Neuronal stem cell (in vitro differentiated cells): ENCODE results near the gene LPP.

ENCODE experiments used
- DNase-seq: peaks from one replicate; pipeline ENCODE4 v3.0.0-alpha.2; 2013; ENCODE audit warnings: low spot score
- H2AFZ ChIP-seq: one replicate; pipeline ENCODE4 v1.6.1; 2013; ENCODE audit warnings: mild to moderate bottlenecking, low read length, inconsistent platforms
- H2AK5ac ChIP-seq: 2 replicates; pipeline ENCODE4 v1.6.1; 2013; ENCODE audit warnings: low read depth, mild to moderate bottlenecking, inconsistent platforms, low read length, moderate library complexity, mixed read lengths
- H2BK120ac ChIP-seq: 2 replicates; pipeline ENCODE4 v1.6.1; 2013; ENCODE audit warnings: low read depth, mild to moderate bottlenecking, inconsistent platforms, low read length, moderate library complexity, mixed read lengths
- H2BK12ac ChIP-seq: one replicate; pipeline ENCODE4 v1.6.1; 2013; ENCODE audit warnings: low read length, inconsistent platforms
- H2BK15ac ChIP-seq: 2 replicates; pipeline ENCODE4 v1.6.1; 2013; ENCODE audit warnings: mild to moderate bottlenecking, low read length, inconsistent platforms, mixed read lengths
- H2BK5ac ChIP-seq: one replicate; pipeline ENCODE4 v1.6.1; 2013; ENCODE audit warnings: inconsistent platforms, mild to moderate bottlenecking, low read length, moderate library complexity
- H3K14ac ChIP-seq: one replicate; pipeline ENCODE4 v1.6.1; 2013; ENCODE audit warnings: low read length, inconsistent platforms
- H3K18ac ChIP-seq: 2 replicates; pipeline ENCODE4 v1.6.1; 2013; ENCODE audit warnings: low read length, inconsistent platforms
- H3K23ac ChIP-seq: 2 replicates; pipeline ENCODE4 v1.6.1; 2013; ENCODE audit warnings: low read depth, mild to moderate bottlenecking, mixed read lengths, low read length, inconsistent platforms; ENCODE audit not compliant: poor library complexity
- H3K27ac ChIP-seq: replicated peaks from 3 replicates; pipeline ENCODE4 v1.5.1; 2013; ENCODE audit warnings: low read length, inconsistent platforms
- H3K27me3 ChIP-seq, 3 experiments: 2 replicates each; pipeline ENCODE4 v1.6.1; 2013; ENCODE audit warnings: low read length in 3 of 3, mild to moderate bottlenecking in 2 of 3, inconsistent platforms in 1 of 3, low read depth in 1 of 3, mixed read lengths in 1 of 3, moderate library complexity in 1 of 3; ENCODE audit not compliant: control insufficient read depth in 3 of 3, insufficient read depth in 3 of 3
- H3K36me3 ChIP-seq, 2 donors: replicated peaks in 1 of 2; 2 replicates each; pipeline ENCODE4 v1.6.1; 2013; ENCODE audit warnings: low read length in 2 of 2; ENCODE audit not compliant: control insufficient read depth in 2 of 2, insufficient read depth in 2 of 2
- H3K4ac ChIP-seq: 2 replicates; pipeline ENCODE4 v1.6.1; 2013; ENCODE audit warnings: inconsistent platforms, mild to moderate bottlenecking, low read length, moderate library complexity
- H3K4me1 ChIP-seq, 2 donors: 1 replicate in 1 of 2; 2 replicates in 1 of 2; pipeline ENCODE4 v1.6.1; 2013; ENCODE audit warnings: low read length in 2 of 2, low read depth in 1 of 2; ENCODE audit not compliant: control insufficient read depth in 2 of 2, insufficient read depth in 1 of 2
- H3K4me2 ChIP-seq: one replicate; pipeline ENCODE4 v1.6.1; 2013; ENCODE audit warnings: mild to moderate bottlenecking, low read length, inconsistent platforms; ENCODE audit not compliant: insufficient read depth, poor library complexity, severe bottlenecking
- H3K4me3 ChIP-seq, 2 donors: 2 replicates each; pipeline ENCODE4 v1.5.1; 2013; ENCODE audit warnings: low read length in 2 of 2, mild to moderate bottlenecking in 2 of 2, inconsistent platforms in 1 of 2, moderate library complexity in 1 of 2
- H3K79me1 ChIP-seq: one replicate; pipeline ENCODE4 v1.6.1; 2013; ENCODE audit warnings: low read depth, mild to moderate bottlenecking, inconsistent platforms, low read length, moderate library complexity
- H3K9ac ChIP-seq: one replicate; pipeline ENCODE4 v1.6.1; 2013; ENCODE audit warnings: mild to moderate bottlenecking, low read depth, low read length, inconsistent platforms; ENCODE audit not compliant: poor library complexity
- H3K9me3 ChIP-seq, 2 donors: replicated peaks in 1 of 2; 2 replicates each; pipeline versions ENCODE3 to v1.6.1; 2013; ENCODE audit warnings: low read length in 2 of 2, mild to moderate bottlenecking in 2 of 2, inconsistent platforms in 1 of 2, low read depth in 1 of 2, mixed read lengths in 1 of 2, moderate library complexity in 1 of 2; ENCODE audit not compliant: control insufficient read depth in 2 of 2, insufficient read depth in 1 of 2
- H4K8ac ChIP-seq: one replicate; pipeline ENCODE4 v1.6.1; 2013; ENCODE audit warnings: low read depth, mild to moderate bottlenecking, inconsistent platforms, low read length, moderate library complexity
- H4K91ac ChIP-seq: one replicate; pipeline ENCODE4 v1.6.1; 2013; ENCODE audit warnings: low read length, low read depth, mild to moderate bottlenecking, inconsistent platforms; ENCODE audit not compliant: poor library complexity
- WGBS, 2 donors: extraction: QIAGEN DNeasy Blood & Tissue Kit; methylation state at CpG; one replicate each; pipeline ENCODE4 v1.1.7; 2013; ENCODE audit warnings: missing lambda C conversion rate in 2 of 2, mixed read lengths in 1 of 2; ENCODE audit not compliant: insufficient read length in 2 of 2, insufficient replicate concordance in 1 of 2; ENCODE audit errors: extremely low coverage in 2 of 2; 5-methylcytosine and 5-hydroxymethylcytosine counted together

LPP gene

DNA sequence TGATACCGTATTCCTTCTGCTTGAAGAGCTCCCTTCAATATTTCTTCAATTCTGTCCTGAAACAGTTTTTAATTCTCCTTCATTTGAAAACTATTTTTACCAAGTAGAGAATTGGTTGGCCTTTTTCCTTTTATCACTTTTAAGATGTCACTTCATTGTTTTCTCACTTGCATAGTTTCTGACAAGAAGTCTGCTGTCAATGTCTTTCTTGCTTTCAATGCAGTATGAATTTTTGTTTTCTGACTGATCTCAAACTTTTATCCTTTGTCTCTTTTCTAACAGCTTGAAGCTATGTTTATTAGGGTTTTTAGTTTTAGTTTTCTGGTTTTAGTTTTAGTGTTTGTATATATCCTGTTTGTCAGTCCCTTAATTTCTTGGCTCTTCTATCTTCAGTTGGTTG, 653.0 kb downstream of the LPP start:
- Histone ChIP-seq H3K79me1 (no peaks in the 10 kb centered on the region), H3K9ac (no peak overlapping the region), H3K27ac (no peak overlapping the region), H2BK12ac (no peak overlapping the region), H3K14ac (no peak overlapping the region), H3K4ac (no peak overlapping the region), H3K4me1 (no peaks in the 10 kb centered on the region), H3K9me3 (peaks cover 4 to 12% of the 10 kb centered on the region in 2 donors), H3K27me3 (no peaks in the 10 kb centered on the region), H4K8ac (no peak overlapping the region), H3K4me3 (no peak overlapping the region), H4K91ac (no peak overlapping the region), H2AK5ac (no peak overlapping the region), H3K23ac (no peak overlapping the region), H3K36me3 (no peaks in the 10 kb centered on the region), H3K4me2 (no peak overlapping the region), H3K18ac (no peak overlapping the region), H2BK15ac (no peak overlapping the region), H2AFZ (no peak overlapping the region), H2BK5ac (no peak overlapping the region), H2BK120ac (no peak overlapping the region)
- DNase-seq: no peak
- WGBS, 2 donors: no CpG with 5 or more reads among the region's 1 CpG

DNA sequence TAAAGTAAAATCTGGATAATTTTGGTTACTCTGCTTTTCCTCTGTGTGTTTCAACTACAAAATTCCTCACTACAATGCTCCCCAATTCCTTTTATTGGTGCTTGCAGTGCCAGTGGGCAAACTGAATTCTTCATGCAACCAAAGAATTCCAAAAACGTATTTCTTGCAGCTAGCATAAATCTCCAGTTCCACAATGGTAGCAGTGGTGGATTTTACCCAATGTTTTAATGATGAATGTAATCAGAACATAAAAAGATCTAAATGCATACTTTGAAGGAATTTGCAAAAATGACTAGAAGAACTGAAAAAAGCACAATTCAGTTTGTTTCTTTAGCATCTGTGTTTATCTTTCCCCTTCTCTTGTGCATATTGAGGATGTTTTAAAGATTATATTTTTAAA, 658.2 kb downstream of the LPP start:
- Histone ChIP-seq H3K27me3 (no peaks in the 10 kb centered on the region), H3K79me1 (no peaks in the 10 kb centered on the region), H3K4me3 (no peak overlapping the region), H3K9me3 (peaks cover 4 to 5% of the 10 kb centered on the region in 2 donors), H3K4me2 (no peak overlapping the region), H2AFZ (no peak overlapping the region), H3K4ac (no peak overlapping the region), H2BK12ac (no peak overlapping the region), H3K18ac (no peak overlapping the region), H4K91ac (no peak overlapping the region), H3K14ac (no peak overlapping the region), H3K4me1 (peaks cover 0 to 2% of the 10 kb centered on the region in 2 donors), H3K27ac (no peak overlapping the region), H2BK15ac (no peak overlapping the region), H2AK5ac (no peak overlapping the region), H3K9ac (no peak overlapping the region), H2BK120ac (no peak overlapping the region), H2BK5ac (no peak overlapping the region), H4K8ac (no peak overlapping the region), H3K23ac (no peak overlapping the region), H3K36me3 (no peaks in the 10 kb centered on the region)
- no CpG with 5 or more reads among the region's 1 CpG for WGBS, 2 donors
- DNase-seq: no peak

DNA sequence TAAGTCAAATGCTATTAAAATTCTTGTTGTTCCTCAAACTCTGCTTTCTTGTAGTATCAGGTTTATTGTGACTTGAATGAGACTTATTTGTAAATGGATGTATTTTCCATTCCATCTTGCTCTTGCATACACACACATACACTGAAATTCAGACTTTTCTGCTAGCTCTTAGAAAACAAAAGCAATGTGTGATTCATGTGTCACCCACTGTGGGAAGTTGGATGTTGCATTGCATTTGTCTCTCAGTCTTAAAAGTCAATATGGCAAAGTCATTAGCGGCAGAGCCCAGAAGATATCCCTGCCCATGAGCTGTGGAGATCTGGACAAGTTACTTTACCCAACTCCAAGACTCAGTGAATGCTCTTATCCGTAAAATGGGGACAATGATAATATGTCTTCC, 660.6 kb downstream of the LPP start:
- H2BK12ac ChIP-seq: no peak overlapping the region
- H2BK5ac ChIP-seq: no peak overlapping the region
- no peak overlapping the region for H3K23ac ChIP-seq
- no peak overlapping the region for H4K91ac ChIP-seq
- no peaks in the 10 kb centered on the region for H3K9me3 ChIP-seq
- H2AFZ ChIP-seq: no peak overlapping the region
- H3K36me3 ChIP-seq: no peaks in the 10 kb centered on the region
- H3K4ac ChIP-seq: no peak overlapping the region
- no peak overlapping the region for H3K4me2 ChIP-seq
- no peak overlapping the region for H3K9ac ChIP-seq
- no peak overlapping the region for H3K14ac ChIP-seq
- H3K27me3 ChIP-seq: no peaks in the 10 kb centered on the region
- no peak overlapping the region for H2BK15ac ChIP-seq
- DNase-seq: no peak
- H2BK120ac ChIP-seq: no peak overlapping the region
- WGBS, 2 donors: no CpG with 5 or more reads among the region's 2 CpGs
- no peak overlapping the region for H3K27ac ChIP-seq
- no peak overlapping the region for H4K8ac ChIP-seq
- H3K18ac ChIP-seq: no peak overlapping the region
- no peak overlapping the region for H2AK5ac ChIP-seq
- no peaks in the 10 kb centered on the region for H3K79me1 ChIP-seq
- H3K4me1 ChIP-seq: peaks cover 0 to 2% of the 10 kb centered on the region in 2 donors
- H3K4me3 ChIP-seq: no peak overlapping the region

DNA sequence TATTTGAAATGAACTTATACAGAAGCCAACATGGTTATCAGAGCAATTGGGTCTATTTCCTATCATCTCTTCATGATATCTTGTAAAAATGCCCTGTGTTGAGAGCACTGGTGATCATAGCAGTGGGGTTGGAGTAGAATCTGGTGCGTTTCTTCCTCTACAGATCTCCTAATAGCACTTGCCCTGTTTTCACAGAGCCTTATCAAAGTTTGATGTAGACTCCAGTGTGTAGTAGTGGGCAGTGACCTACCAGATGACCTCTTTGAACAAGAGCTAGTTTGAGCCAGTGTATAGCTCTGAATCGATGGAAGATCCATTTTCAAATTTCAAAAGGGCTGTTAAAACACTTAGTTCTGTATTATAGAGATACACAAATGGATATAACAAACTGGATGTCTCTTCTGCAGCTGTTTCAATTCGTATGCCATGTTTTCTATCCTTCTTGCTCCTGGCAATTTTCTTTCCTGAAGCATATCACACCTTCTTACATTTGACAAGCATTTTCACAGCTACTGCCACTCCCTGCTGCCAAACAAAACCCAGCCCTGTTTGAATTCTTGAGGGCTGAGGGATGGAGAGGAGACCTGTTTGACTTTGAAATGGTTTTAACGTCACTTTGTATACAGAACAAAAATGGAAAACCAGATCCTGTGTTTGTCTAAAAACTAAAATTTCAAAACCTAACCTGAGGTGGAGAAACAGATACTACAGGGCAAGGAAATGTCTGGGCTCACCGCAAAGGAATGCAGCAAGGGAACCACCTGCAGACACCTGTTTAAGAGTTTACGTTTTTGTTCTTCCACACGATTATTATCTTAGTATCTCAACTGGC, 663.4 kb downstream of the LPP start:
- Histone ChIP-seq H3K79me1 (no peaks in the 10 kb centered on the region), H3K9me3 (no peaks in the 10 kb centered on the region), H3K18ac (no peak overlapping the region), H2BK12ac (no peak overlapping the region), H3K9ac (no peak overlapping the region), H3K36me3 (no peaks in the 10 kb centered on the region), H4K8ac (no peak overlapping the region), H2BK15ac (no peak overlapping the region), H2AK5ac (no peak overlapping the region), H3K27me3 (no peaks in the 10 kb centered on the region), H3K4ac (no peak overlapping the region), H3K4me1 (peaks cover 0 to 2% of the 10 kb centered on the region in 2 donors), H4K91ac (no peak overlapping the region), H3K4me2 (no peak overlapping the region), H2AFZ (no peak overlapping the region), H3K14ac (no peak overlapping the region), H3K23ac (no peak overlapping the region), H3K4me3 (no peak overlapping the region), H2BK120ac (no peak overlapping the region), H2BK5ac (no peak overlapping the region), H3K27ac (no peak overlapping the region)
- DNase-seq: no peak
- no CpG with 5 or more reads among the region's 7 CpGs for WGBS, 2 donors
